Adrenal gland (tissue), 12 donors: ENCODE measurements around the gene COL24A1. TPM values are rescaled to one million over a fixed set of nuclear protein-coding genes. Genes with fewer than 3 reads are reported as not detected.
"Not testable (repeated sequence)": the region's sequence is repeated elsewhere in the genome, so short reads cannot be mapped to it uniquely, and the experiment has no call there.

Source experiments
- DNase-seq, 7 donors: peaks; one replicate each; pipeline ENCODE4 v3.0.0-alpha.2; 2019 to 2020
- H3K27ac ChIP-seq, 5 donors: fragments of 200-600 bp; sonication (generic) in 4 of 5; 1 replicate in 3 of 5; 2 replicates in 2 of 5; pipeline versions ENCODE4 v1.5.1 to v1.8.0; 2016 to 2020; ENCODE audit warnings: mild to moderate bottlenecking in 1 of 5
- H3K27me3 ChIP-seq: fragments of 200-600 bp; 2 replicates; pipeline ENCODE4 v1.8.0; 2021
- H3K36me3 ChIP-seq, 2 donors: fragments of 200-600 bp; replicated peaks in 1 of 2; 1 replicate in 1 of 2; 2 replicates in 1 of 2; pipeline versions ENCODE4 v1.5.1 to v1.8.0; 2018 to 2022
- H3K4me1 ChIP-seq, 2 donors: fragments of 200-600 bp; replicated peaks in 1 of 2; 1 replicate in 1 of 2; 2 replicates in 1 of 2; pipeline versions ENCODE4 v1.5.1 to v1.8.0; 2018 to 2021
- H3K4me3 ChIP-seq, 4 donors: fragments of 200-600 bp; sonication (generic) in 3 of 4; one replicate each; pipeline ENCODE4 v1.5.1; 2016 to 2018
- H3K9me3 ChIP-seq, 3 donors: fragments of 200-600 bp; sonication (generic) in 1 of 3; replicated peaks in 1 of 3; 1 replicate in 2 of 3; 2 replicates in 1 of 3; pipeline versions ENCODE4 v1.5.1 to v1.8.0; 2016 to 2021
- POLR2A ChIP-seq, 2 donors: fragments of 450-650 bp; IDR thresholded peaks; one replicate each; pipeline ENCODE4 v1.6.1; 2017; ENCODE audit warnings: antibody characterized with exemption in 2 of 2, mild to moderate bottlenecking in 2 of 2, moderate library complexity in 1 of 2
- WGBS, 4 donors: extraction: QIAGEN DNeasy Blood & Tissue Kit in 2 of 4; methylation state at CpG; one replicate each; pipeline versions ENCODE4 v1.1.5 to v1.1.7; 2013 to 2017; 5-methylcytosine and 5-hydroxymethylcytosine counted together
- intact Hi-C, 2 donors: fragments of 100-400 bp; cut with DNase I; formaldehyde crosslinking; loops; one replicate each; pipeline versions ENCODE4 v1.14.1 to v1.15.0; 2022 to 2023
- polyA plus RNA-seq, 3 donors: library from polyadenylated mRNA; stranded (reverse); fragments of 200-250 nt in 2 of 3; fragments of 350-450 nt in 1 of 3; fragmentation: Illumina TruSeq in 1 of 3; extraction: RNeasy Lipid Tissue Mini Kit (QIAGEN cat#74804) in 1 of 3; gene quantifications; one replicate each; pipeline ENCODE4 v1.2.3, GENCODE V29; 2013 to 2014
- total RNA-seq, 9 donors: library from RNA; depleted of rRNA in 4 of 9; stranded (reverse); fragments of >200 nt in 4 of 9; fragments of 120-200 nt in 1 of 9; fragmentation: NEBNext Ultra II Directional in 1 of 9; extraction: Animal tissue kit (Norgen Biotek cat#: 25700) in 1 of 9; gene quantifications; one replicate each; pipeline versions ENCODE4 v1.1.0 to v1.2.4, GENCODE V29; 2013 to 2023
- TF ChIP-seq, protein P1 (sequence below), 6 experiments: fragments of 450-650 bp in 4 of 6; fragments of 200-600 bp in 2 of 6; sonication (generic) in 1 of 6; IDR thresholded peaks; 1 replicate in 5 of 6; 2 replicates in 1 of 6; pipeline versions ENCODE4 v1.5.1 to v1.8.0; 2016 to 2021; ENCODE audit warnings: antibody characterized with exemption in 6 of 6, mild to moderate bottlenecking in 2 of 6, moderate library complexity in 1 of 6
- donor health status: healthy with polysubstance abuse.
- donor health status: Bipolar disorder and iron deficiency.
- donor health status: DM: yes; HTN: yes; CAD: no.
- donor health status: DM: no; HTN: no; CAD: no.
- donor health status: DM: no; HTN: no; CAD: no.
- donor health status: DM: yes; HTN: yes; CAD: no.

Gene COL24A1
- total and polyA plus RNA-seq, 12 donors, result 0.02 to 0.50 (median 0.11) TPM; not detected in 3

DNA sequence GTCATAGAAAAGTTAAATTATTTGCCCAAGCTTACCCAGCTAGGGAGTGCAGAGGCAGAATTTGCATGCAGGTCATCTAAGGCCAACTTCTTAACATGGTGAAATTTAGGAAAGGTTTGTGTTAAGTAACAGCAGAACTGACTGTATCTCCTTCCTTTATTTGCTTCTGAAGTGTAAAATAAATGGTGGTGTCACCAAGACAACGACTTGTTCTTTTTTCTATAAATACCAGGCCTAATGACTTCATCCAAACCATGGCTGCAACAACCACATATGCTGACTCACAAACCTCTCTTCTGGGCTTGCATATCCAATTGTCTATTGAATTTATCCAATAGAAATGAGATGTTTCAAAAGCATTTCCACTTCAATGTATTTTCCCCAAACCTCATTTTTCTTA, 19.1 kb downstream of the COL24A1 start:
- 44 to 56% (median 47%) methylated on average over 1 of the region's 1 CpG for WGBS, 4 donors
- no peak for TF ChIP-seq POLR2A (IDR thresholded peaks at IDR 0.05)
- TF ChIP-seq, protein P1, sequence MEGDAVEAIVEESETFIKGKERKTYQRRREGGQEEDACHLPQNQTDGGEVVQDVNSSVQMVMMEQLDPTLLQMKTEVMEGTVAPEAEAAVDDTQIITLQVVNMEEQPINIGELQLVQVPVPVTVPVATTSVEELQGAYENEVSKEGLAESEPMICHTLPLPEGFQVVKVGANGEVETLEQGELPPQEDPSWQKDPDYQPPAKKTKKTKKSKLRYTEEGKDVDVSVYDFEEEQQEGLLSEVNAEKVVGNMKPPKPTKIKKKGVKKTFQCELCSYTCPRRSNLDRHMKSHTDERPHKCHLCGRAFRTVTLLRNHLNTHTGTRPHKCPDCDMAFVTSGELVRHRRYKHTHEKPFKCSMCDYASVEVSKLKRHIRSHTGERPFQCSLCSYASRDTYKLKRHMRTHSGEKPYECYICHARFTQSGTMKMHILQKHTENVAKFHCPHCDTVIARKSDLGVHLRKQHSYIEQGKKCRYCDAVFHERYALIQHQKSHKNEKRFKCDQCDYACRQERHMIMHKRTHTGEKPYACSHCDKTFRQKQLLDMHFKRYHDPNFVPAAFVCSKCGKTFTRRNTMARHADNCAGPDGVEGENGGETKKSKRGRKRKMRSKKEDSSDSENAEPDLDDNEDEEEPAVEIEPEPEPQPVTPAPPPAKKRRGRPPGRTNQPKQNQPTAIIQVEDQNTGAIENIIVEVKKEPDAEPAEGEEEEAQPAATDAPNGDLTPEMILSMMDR (IDR thresholded peaks at IDR 0.05), result no peak
- Histone ChIP-seq H3K36me3 (no peaks in the 10 kb centered on the region), H3K9me3 (no peaks in the 10 kb centered on the region), H3K4me1 (no peaks in the 10 kb centered on the region), H3K27me3 (no peaks in the 10 kb centered on the region), H3K27ac (no peak overlapping the region), H3K4me3 (no peak overlapping the region)
- intact Hi-C loops, result no loop called here
- DNase-seq, result no peak

DNA sequence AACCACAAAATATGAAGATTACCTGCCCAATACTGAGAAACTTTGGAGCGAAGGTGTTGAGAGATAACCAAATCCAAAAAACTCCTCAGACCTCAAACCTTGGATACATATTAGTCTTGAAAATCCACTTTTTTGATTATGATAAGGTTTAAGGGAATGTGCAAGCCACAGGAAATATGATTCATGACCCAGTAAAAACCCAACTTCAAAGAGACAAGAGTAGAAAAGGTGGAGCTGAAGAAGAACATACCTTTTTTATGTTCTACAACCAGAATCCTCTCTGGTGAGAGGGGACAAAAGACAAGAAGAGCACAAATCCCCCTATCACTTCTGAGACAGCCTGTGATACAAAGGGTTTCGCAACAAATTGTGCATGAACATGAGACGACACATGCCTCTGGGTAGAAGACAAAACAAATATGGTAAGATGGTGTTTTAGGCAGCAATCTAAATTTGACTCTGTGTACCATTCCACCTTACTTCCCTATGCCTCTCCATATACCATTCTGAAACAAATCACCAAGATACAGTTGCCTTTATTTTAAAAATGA, 37.3 kb downstream of the COL24A1 start:
- no peak overlapping the region for H3K27ac ChIP-seq
- H3K27me3 ChIP-seq, result no peaks in the 10 kb centered on the region
- TF ChIP-seq, protein P1 (IDR thresholded peaks at IDR 0.05), result no peak
- no peak for TF ChIP-seq POLR2A (IDR thresholded peaks at IDR 0.05)
- H3K36me3 ChIP-seq, result no peaks in the 10 kb centered on the region
- no peak overlapping the region for H3K4me3 ChIP-seq
- H3K4me1 ChIP-seq, result no peaks in the 10 kb centered on the region
- no peak for DNase-seq
- intact Hi-C loops, result no loop called here
- 80 to 94% (median 89%) methylated on average over 3 of the region's 3 CpGs for WGBS, 4 donors
- H3K9me3 ChIP-seq, result no peaks in the 10 kb centered on the region

DNA sequence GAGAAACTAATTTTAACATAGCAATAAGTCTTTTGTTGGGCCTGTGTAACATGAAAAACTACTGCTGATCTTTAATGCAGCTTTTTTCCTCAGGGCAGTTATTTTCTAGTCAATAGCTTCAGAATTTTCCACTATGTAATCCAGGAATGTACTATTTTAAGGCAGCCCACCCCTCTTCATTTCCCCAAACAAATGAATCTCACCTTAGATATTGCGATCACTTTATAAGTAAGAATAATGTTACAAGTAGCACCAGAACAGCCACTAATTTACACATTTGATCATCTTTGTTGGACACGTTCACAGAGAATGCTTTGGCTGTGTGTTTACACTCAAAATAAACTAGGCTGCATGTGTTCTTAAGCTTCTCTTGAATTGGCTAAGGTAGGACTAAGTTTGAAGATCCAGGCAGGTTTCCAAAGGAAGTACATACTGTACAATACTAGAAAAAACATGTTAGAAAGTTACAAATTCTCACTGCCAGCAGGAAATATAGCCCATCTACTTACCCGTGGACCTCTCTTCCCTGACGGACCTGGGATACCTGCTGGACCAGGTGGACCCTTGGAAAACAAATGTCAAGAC, 41.7 kb downstream of the COL24A1 start:
- Histone ChIP-seq H3K4me3 (no peak overlapping the region), H3K27ac (no peak overlapping the region), H3K9me3 (no peaks in the 10 kb centered on the region), H3K36me3 (no peaks in the 10 kb centered on the region), H3K4me1 (no peaks in the 10 kb centered on the region), H3K27me3 (no peaks in the 10 kb centered on the region)
- TF ChIP-seq, protein P1 (IDR thresholded peaks at IDR 0.05), result no peak
- no peak for TF ChIP-seq POLR2A (IDR thresholded peaks at IDR 0.05)
- 53 to 61% (median 58%) methylated on average over 4 of the region's 4 CpGs for whole genome bisulfite sequencing, 4 donors
- no peak for DNase-seq
- intact Hi-C loops, result no loop called here

DNA sequence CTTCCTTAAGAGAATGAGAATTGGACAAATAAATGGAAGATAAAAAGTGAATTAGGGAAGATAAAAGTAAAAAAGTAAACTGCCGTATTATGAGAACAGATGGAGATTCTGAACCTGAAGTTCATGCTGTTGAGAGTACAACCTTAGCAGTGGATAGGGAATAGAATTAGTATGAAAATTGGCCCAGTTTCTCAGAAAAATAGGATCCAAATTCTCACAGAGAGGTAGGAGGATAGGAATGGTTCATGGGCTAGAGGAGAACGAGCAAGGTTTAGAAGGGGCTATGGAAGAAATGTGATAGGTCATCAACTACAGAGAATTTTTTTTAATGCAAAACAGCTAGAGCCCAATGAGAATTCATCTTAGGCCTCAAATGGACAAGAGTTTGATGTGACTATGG, 42.3 kb downstream of the COL24A1 start:
- H3K27me3 ChIP-seq, result no peaks in the 10 kb centered on the region

DNA sequence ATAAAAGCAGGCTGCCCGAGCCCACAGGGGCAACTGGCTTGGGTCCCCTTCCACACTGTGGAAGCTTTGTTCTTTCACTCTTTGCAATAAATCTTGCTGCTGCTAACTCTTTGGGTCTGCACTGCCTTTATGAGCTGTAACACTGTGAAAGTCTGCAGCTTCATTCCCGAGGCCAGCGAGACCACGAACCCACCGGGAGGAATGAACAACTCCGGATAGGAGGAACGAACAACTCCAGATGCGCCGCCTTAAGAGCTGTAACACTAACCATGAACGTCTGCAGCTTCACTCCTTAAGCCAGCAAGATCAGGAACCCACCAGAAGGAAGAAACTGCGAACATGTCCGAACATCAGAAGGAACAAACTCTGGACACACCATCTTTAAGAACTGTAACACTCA, 45.0 kb downstream of the COL24A1 start:
- H3K4me1 ChIP-seq, H3K4me3 ChIP-seq, H3K9me3 ChIP-seq, H3K27me3 ChIP-seq, H3K36me3 ChIP-seq, H3K27ac ChIP-seq, intact Hi-C loops, DNase-seq: not testable (repeated sequence)
- 77 to 89% (median 84%) methylated on average over 12 of the region's 12 CpGs for WGBS, 4 donors

More for the DNA sequence above, 42.3 kb downstream of the COL24A1 start:
- WGBS, 4 donors, result 69 to 78% (median 74%) methylated on average over 2 of the region's 2 CpGs
- no peak for TF ChIP-seq POLR2A (IDR thresholded peaks at IDR 0.05)
- TF ChIP-seq, protein P1 (IDR thresholded peaks at IDR 0.05), result no peak
- no peaks in the 10 kb centered on the region for H3K4me1 ChIP-seq
- no peak overlapping the region for H3K27ac ChIP-seq
- no peaks in the 10 kb centered on the region for H3K9me3 ChIP-seq
- no peak overlapping the region for H3K4me3 ChIP-seq
- intact Hi-C loops, result no loop called here
- DNase-seq, result no peak
- no peaks in the 10 kb centered on the region for H3K36me3 ChIP-seq
